SK-N-MC (cell line): ENCODE data around the gene SRP72.

Experiments
- EZH2 ChIP-seq: fragments of 200-600 bp; sonication (generic); IDR thresholded peaks from one replicate; pipeline ENCODE4 v1.6.1; 2017; ENCODE audit warnings: antibody characterized with exemption
- POLR2AphosphoS5 ChIP-seq: IDR thresholded peaks from 2 replicates; pipeline ENCODE4 v1.6.1; 2012; ENCODE audit warnings: mild to moderate bottlenecking, low read depth, low read length, borderline replicate concordance

DNA sequence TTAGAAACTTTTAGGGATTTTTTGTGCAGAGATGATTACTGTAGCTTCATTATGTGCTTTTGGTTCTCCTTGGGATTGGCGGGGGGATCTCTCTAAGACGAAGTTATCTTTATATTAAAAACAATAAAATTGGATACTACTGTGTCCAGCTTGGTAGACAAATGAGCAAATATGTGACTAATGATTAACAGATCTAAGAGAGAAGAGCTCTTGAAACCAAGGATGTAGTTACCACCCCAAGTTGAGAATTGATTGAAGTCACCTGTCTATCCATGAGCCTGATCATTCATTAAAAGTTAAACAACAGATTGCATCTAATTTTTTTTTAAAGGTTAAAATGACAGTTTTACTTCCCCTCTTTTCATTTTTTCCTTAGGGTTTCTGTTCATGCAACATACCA is 22.7 kb upstream of the SRP72 start:
- TF ChIP-seq EZH2 (no peak), POLR2AphosphoS5 (no peak)
